HG02884 (cell line): Measurements from ENCODE around the gene CCDC88C.
A peak's percentile ranks its signal among the peaks of the same experiment; 100 is the strongest.
"Not testable (repeated sequence)": the region's sequence is repeated elsewhere in the genome, so short reads cannot be mapped to it uniquely, and the experiment has no call there.

ENCODE experiments used
- ATAC-seq: cut with Tn5 transposase; IDR thresholded peaks from one replicate; pipeline ENCODE4 v1.9.1; 2021; ENCODE audit warnings: mild to moderate bottlenecking, moderate library complexity; ENCODE audit not compliant: unreplicated experiment

The CCDC88C gene

DNA sequence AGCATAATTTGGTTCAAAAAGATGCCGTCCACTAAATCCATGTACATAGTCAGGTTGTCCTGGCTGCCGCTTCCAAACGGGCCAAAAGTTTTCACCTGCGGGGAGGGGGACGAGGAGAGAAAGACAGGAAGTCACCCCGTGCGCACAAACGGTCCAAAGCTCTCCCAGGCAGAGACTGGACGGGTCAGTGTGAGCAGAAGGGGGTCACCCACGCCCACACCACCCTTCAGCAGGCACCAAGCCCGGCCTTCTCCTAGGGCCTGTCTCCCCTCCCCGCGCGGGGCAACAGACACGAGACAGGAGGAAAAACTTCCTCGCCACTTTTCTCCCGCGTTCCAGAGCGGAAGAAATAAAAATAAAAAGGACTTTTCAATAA, 888 bp downstream of the CCDC88C start:
- no peak for ATAC-seq

DNA sequence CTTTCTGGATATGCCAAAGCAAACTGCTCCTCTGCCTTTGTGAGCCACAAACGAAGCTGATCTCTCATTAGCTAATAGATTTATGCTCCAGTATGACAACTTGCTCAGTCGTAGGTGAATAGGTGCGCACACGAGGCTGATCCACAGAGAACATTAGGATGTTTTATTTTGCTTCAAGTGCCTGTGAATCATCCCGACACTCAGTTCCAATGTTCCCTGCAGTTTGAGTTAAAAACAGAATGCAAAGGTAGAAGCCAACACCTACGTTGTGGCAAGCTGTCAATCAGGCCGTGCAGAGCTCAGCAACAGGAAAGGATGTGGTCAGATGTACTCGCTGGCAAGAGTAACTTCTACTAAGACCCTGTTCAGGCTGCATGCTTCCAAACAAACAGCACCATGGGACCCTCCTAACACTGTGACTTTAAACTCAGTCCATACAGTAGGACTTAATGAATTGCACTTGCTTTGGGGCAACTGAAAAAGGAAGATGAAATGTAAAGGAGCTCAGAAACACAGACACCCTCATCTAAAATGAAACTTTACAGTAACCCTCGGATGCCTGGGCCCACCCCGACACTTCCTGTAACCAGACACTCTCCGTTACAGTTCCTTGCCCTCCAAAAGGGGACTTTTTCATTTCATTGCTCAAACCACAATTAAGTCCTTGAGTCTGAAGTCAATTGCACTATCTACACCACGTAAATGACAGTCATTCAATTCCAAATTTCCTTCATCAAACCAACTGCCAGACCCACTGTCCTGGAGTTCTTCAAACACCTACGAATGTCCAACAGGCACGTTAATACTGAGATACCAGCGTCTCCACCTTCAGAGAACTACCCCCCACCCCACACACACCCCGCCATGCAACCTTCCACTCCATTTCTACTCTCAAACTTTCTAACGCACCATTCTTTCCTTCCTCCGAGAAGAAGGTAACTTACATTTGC, 1.6 kb downstream of the CCDC88C start:
- ATAC-seq: peak; percentile 48

DNA sequence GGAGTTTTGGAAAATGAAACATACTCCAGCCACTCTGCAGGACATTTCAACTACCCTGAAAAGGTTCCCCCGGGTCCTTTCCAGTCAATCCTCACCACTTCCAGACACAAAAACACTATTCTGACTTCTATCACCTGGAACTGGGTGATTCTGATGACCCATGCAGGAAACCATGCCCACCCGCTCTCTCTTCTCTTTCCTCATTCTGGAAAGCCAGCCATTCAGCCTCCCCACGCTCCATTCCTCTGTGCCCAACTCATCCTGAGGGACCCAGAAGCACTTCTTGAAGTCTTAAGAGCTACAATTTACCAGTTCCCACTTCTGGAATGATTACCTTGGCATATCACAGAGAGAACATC, 3.2 kb downstream of the CCDC88C start:
- ATAC-seq: no peak

- no peak for ATAC-seq
Observed at GRCh38 chr14:91413547-91414474, 3.8 kb downstream of the CCDC88C start.

DNA sequence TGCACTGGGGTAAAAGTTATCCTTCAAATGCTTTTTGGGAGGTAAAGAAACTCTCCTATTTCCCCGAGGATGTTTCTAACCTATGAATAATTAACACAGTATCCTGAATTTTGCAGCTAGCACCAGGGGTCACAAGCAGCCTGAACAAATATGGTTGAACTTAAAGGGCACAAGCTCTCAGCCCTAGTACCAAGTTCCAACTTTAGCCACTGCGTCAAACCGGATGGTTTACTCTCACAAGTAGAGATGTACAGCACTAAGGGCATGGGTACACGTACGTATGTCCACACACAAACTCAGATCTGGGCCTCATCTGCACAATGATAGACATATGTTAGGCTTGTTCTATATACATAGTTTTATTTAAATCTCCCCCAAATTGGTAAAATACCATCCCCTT, 4.7 kb downstream of the CCDC88C start:
- no peak for ATAC-seq

DNA sequence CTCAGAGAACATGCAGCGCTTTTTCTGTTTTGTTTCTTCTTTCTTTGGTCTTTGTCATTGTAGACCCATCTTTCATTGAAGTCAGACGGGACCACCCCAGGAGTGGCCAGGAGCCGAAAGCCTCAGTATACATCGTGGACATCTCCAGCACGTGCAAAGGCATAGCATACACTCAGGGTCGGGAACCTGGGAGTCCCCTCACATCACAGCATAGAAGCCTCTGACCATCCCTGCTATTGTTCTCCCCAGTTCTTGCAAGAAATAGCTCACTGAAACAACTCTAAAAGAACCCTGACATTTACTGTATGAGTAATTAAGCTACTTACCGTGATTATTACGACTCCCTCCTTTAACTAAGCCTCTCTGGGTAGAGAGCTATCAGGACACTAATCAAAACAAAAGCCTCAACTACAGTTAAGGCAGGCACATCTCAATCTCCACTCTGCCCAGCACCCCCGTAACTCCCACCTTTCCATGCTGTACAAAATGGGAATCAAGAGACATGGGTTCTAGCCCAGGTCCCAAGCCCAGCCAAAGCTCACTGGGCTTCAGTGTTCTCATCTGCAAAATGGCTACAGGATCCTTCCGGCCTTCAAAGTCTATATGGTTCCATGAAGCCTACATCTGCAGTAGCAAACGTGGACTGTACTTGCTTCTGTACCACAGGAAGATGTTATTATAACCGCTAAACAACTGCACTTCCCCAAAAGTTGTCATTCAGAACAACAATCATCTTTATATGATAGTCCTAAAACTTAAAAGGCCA, 6.7 kb downstream of the CCDC88C start:
- peak; percentile 60 for ATAC-seq

GRCh38 chr14:91409928-91410718, 7.5 kb downstream of the CCDC88C start:
- no peak for ATAC-seq

- not testable (repeated sequence) for ATAC-seq
Observed at GRCh38 chr14:91409240-91409639, 8.4 kb downstream of the CCDC88C start.

DNA sequence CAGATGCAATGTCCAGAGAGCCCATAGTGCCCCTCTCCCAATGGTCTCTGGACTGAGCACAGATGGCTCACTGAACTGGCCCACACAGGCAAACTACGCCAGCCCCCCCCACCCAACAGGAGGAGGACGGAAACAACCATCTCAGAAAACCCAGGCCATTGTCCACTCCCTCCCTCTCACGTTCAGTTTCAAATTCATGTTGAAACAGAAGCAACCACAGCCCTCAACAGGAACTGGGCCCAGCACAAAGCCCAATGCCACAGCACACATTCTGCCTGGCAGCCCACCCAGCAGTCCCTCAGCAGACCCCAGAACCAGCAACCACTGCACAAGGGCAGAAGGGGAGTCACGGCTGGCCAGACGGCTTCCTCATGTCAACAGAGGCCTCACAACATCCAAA, 10.6 kb downstream of the CCDC88C start:
- ATAC-seq: no peak

DNA sequence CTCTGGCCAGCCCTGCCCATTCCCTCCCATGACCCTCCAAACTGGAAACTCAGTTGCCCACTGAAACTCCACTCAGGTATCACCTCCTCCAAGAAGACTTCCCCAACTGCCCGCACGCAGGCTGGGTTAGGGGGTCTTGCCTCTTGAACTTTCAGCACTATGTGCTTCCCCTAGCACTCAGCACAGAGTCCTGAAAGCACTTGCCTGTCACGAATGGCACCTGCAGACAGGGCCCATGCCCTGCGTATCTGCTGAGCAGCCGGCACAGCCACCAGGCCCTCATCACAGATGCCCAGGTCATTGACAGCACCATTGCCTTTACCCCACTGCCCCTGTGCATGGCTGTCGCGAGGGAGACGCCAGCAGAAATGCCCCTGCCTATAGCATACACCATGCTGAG, 11.2 kb downstream of the CCDC88C start:
- ATAC-seq: no peak

DNA sequence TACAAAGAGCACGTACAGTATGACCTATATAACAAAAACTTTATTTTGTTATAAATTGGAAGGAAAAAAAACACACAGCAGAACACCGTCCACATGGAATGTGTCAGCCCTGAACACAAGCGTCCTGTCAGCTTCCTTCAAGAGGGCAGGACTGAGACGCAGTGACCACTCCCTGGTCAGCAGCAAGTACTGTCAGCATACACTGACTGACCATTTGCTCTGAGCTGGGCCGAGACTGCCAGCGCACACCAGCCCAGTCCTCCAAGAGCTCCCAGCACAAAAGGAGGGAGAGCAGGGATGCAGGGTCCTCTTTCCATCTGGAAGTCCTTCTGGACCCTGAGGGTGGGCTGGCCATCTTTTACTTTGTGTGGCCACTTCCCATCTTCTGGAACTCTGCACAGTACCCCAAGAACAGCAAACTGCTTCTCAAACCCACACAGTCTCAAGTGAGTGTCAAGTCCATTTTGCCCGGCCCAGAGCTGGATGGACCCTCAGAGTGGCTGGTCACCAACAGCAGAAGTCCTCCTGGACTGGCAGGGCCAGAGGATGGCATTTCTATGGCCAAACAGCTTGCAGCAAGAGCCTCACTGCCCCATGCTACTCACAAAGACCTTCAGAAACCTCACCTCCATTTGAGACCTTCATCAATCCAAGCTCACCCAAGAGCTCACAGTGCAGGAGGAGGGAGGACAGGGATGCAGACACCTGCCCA, 11.7 kb downstream of the CCDC88C start:
- no peak for ATAC-seq

GRCh38 chr14:91405241-91405721, 12.3 kb downstream of the CCDC88C start:
- no peak for ATAC-seq

- ATAC-seq: no peak
Observed at GRCh38 chr14:91402771-91403600, 14.6 kb downstream of the CCDC88C start.

- no peak for ATAC-seq
Observed at GRCh38 chr14:91402348-91402747, 15.3 kb downstream of the CCDC88C start.

- no peak for ATAC-seq
Observed at GRCh38 chr14:91401751-91402150, 15.9 kb downstream of the CCDC88C start.

- no peak for ATAC-seq
Observed at GRCh38 chr14:91400696-91401095, 16.9 kb downstream of the CCDC88C start.

DNA sequence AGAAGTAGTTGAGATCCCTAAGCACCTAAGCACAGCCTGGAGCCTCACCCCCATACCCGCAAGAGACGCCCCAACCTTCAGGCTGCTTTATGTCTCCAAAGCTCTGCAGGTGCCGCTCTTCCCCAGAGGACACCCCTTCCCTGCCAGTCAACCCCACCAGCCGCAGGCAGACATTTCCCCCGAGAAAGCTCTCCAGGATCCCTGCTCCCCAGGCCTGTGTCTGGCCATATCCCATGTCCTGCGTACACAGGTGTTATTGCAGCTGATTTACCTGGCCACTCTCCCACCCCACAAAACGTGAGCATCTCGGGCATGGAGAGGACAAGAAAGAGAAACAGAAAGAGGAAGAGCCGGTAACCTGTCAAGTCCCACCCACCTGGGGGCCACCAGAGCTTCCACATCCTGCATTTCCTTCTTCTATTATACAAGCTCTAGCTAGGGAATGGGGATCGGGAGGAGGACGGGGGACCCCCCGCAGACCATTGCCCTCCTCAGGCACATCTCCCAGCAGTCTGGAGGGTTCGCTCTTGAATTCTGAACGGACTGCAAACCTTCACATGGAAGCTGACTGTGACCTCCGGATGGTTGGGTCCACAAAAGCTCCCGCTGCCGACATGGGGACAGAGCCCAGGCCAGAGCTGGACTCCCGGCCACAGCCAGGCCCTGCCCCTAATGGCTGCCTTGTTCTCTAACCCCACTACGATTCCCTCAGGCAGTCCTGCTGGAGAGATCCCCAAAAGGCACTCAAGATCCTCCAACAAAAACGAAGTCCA, 17.6 kb downstream of the CCDC88C start:
- no peak for ATAC-seq

- ATAC-seq: no peak
Observed at GRCh38 chr14:91398707-91399106, 18.9 kb downstream of the CCDC88C start.
